Mesothelial cell of epicardium (in vitro differentiated cells): Measurements from ENCODE around the gene IGDCC3. TPM values are rescaled to one million over a fixed set of nuclear protein-coding genes. Genes with fewer than 3 reads are reported as not detected.

Experiments
- DNase-seq, 2 experiments: peaks; one replicate each; pipeline ENCODE4 v3.0.0; 2021; ENCODE audit warnings: low spot score in 2 of 2; ENCODE audit not compliant: unreplicated experiment in 2 of 2
- H3K27ac Mint-ChIP-seq: 2 replicates; pipeline ENCODE4 v1.8.0; 2021; ENCODE audit warnings: mixed read lengths
- H3K27me3 Mint-ChIP-seq: 2 replicates; pipeline ENCODE4 v1.8.0; 2021; ENCODE audit warnings: low read depth, mixed read lengths
- H3K36me3 Mint-ChIP-seq: 2 replicates; pipeline ENCODE4 v1.8.0; 2021; ENCODE audit warnings: mixed read lengths
- H3K4me1 Mint-ChIP-seq: 2 replicates; pipeline ENCODE4 v1.8.0; 2021; ENCODE audit warnings: mixed read lengths
- H3K4me3 Mint-ChIP-seq: 2 replicates; pipeline ENCODE4 v1.8.0; 2021; ENCODE audit warnings: mild to moderate bottlenecking, moderate library complexity, mixed read lengths
- H3K9me3 Mint-ChIP-seq: 2 replicates; pipeline ENCODE4 v1.8.0; 2021; ENCODE audit warnings: mixed read lengths
- CTCF ChIP-seq: fragments of 200-600 bp; sonication (generic); IDR thresholded peaks from one replicate; pipeline ENCODE4 v1.5.0; 2021; ENCODE audit warnings: antibody characterized with exemption; ENCODE audit not compliant: unreplicated experiment
- total RNA-seq: library from RNA; stranded (reverse); gene quantifications from 3 replicates; pipeline ENCODE4 v1.2.1, GENCODE V29; 2021

IGDCC3 gene
- total RNA-seq, 1 donor from 2014 or later: 35.1 TPM

GRCh38 chr15:65371976-65372786, 5.6 kb downstream of the IGDCC3 start:
- no peaks in the 10 kb centered on the region for H3K9me3 Mint-ChIP-seq
- H3K36me3 Mint-ChIP-seq: peaks cover 7% of the 10 kb centered on the region
- no peaks in the 10 kb centered on the region for H3K27me3 Mint-ChIP-seq
- H3K4me3 Mint-ChIP-seq: no peak overlapping the region
- DNase-seq: no peak
- peaks cover 53% of the 10 kb centered on the region for H3K4me1 Mint-ChIP-seq
- no peak overlapping the region for H3K27ac Mint-ChIP-seq
- no peak for TF ChIP-seq CTCF

GRCh38 chr15:65370885-65371284, 6.9 kb downstream of the IGDCC3 start:
- H3K27me3 Mint-ChIP-seq: no peaks in the 10 kb centered on the region
- TF ChIP-seq CTCF: no peak
- H3K4me1 Mint-ChIP-seq: peaks cover 52% of the 10 kb centered on the region
- no peak for DNase-seq
- no peak overlapping the region for H3K27ac Mint-ChIP-seq
- H3K9me3 Mint-ChIP-seq: no peaks in the 10 kb centered on the region
- peaks cover 7% of the 10 kb centered on the region for H3K36me3 Mint-ChIP-seq
- H3K4me3 Mint-ChIP-seq: no peak overlapping the region

- no peak for TF ChIP-seq CTCF
These were observed 8.2 kb downstream of the IGDCC3 start for GRCh38 chr15:65369651-65370050.

GRCh38 chr15:65369212-65369547, 8.6 kb downstream of the IGDCC3 start:
- Mint-ChIP-seq H3K9me3 (no peaks in the 10 kb centered on the region), H3K27ac (peak overlapping the region; percentile 94), H3K36me3 (peaks cover 4% of the 10 kb centered on the region), H3K4me1 (peaks cover 51% of the 10 kb centered on the region), H3K4me3 (no peak overlapping the region), H3K27me3 (no peaks in the 10 kb centered on the region)
- no peak for DNase-seq
- no peak for TF ChIP-seq CTCF

More at GRCh38 chr15:65369651-65370050, 8.2 kb downstream of the IGDCC3 start:
- Mint-ChIP-seq H3K36me3 (peaks cover 7% of the 10 kb centered on the region), H3K27ac (peak overlapping the region; percentile 94), H3K27me3 (no peaks in the 10 kb centered on the region), H3K9me3 (no peaks in the 10 kb centered on the region), H3K4me3 (no peak overlapping the region), H3K4me1 (peaks cover 51% of the 10 kb centered on the region)
- no peak for DNase-seq

- peak overlapping the region; percentile 94 for H3K27ac Mint-ChIP-seq
- TF ChIP-seq CTCF: no peak
- H3K4me3 Mint-ChIP-seq: no peak overlapping the region
- no peaks in the 10 kb centered on the region for H3K9me3 Mint-ChIP-seq
- no peaks in the 10 kb centered on the region for H3K27me3 Mint-ChIP-seq
- peaks cover 57% of the 10 kb centered on the region for H3K4me1 Mint-ChIP-seq
- no peak for DNase-seq
- H3K36me3 Mint-ChIP-seq: peaks cover 3% of the 10 kb centered on the region
These were observed 9.2 kb downstream of the IGDCC3 start for GRCh38 chr15:65368302-65369211.
